Stomach smooth muscle (tissue), 2 donors: Measurements from ENCODE around the gene ARHGAP10.
"Not testable (repeated sequence)": the region's sequence is repeated elsewhere in the genome, so short reads cannot be mapped to it uniquely, and the experiment has no call there.

Experiments used
- H3K27ac ChIP-seq: one replicate; pipeline ENCODE4 v1.7.0; 2013; ENCODE audit warnings: mild to moderate bottlenecking, low read length, inconsistent platforms
- H3K27me3 ChIP-seq, 2 donors: one replicate each; pipeline ENCODE4 v1.7.0; 2013; ENCODE audit warnings: low read length in 2 of 2; ENCODE audit not compliant: insufficient read depth in 2 of 2, control insufficient read depth in 1 of 2
- H3K36me3 ChIP-seq, 2 donors: one replicate each; pipeline ENCODE4 v1.7.0; 2013; ENCODE audit warnings: low read length in 2 of 2; ENCODE audit not compliant: control insufficient read depth in 2 of 2, insufficient read depth in 2 of 2
- H3K4me1 ChIP-seq: one replicate; pipeline ENCODE4 v1.7.0; 2013; ENCODE audit warnings: low read length; ENCODE audit not compliant: control insufficient read depth, insufficient read depth
- H3K4me3 ChIP-seq, 2 donors: one replicate each; pipeline ENCODE4 v1.7.0; 2013; ENCODE audit warnings: low read length in 2 of 2
- H3K9ac ChIP-seq, 2 donors: one replicate each; pipeline ENCODE4 v1.7.0; 2013; ENCODE audit warnings: low read length in 2 of 2, mild to moderate bottlenecking in 1 of 2
- H3K9me3 ChIP-seq, 2 donors: one replicate each; pipeline ENCODE4 v1.7.0; 2013; ENCODE audit warnings: low read length in 2 of 2; ENCODE audit not compliant: control insufficient read depth in 2 of 2
- donor health status: healthy.
- donor health status: Pancreatic carcinoma.

ARHGAP10 gene

DNA sequence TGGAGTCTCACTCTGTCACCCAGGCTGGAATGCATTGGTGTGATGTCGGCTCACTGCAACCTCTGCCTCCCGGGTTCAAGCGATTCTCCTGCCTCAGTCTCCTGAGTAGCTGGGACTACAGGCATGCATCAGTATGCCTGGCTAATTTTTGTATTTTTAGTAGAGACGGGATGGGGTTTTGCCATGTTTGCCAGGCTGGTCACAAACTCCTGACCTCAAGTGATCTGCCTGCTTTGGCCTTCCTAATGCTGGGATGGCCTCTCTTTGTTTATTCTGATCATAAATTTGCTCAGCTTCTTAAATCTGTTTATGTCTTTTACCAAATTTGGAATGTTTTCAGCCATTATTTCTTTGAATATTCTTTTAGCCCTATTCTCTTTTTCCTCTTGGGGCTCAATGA is 67.2 kb downstream of the ARHGAP10 start:
- not testable (repeated sequence) for H3K4me3 ChIP-seq, H3K27ac ChIP-seq, H3K9ac ChIP-seq, H3K36me3 ChIP-seq, H3K27me3 ChIP-seq, H3K9me3 ChIP-seq
- peaks cover 16% of the 10 kb centered on the region for H3K4me1 ChIP-seq

DNA sequence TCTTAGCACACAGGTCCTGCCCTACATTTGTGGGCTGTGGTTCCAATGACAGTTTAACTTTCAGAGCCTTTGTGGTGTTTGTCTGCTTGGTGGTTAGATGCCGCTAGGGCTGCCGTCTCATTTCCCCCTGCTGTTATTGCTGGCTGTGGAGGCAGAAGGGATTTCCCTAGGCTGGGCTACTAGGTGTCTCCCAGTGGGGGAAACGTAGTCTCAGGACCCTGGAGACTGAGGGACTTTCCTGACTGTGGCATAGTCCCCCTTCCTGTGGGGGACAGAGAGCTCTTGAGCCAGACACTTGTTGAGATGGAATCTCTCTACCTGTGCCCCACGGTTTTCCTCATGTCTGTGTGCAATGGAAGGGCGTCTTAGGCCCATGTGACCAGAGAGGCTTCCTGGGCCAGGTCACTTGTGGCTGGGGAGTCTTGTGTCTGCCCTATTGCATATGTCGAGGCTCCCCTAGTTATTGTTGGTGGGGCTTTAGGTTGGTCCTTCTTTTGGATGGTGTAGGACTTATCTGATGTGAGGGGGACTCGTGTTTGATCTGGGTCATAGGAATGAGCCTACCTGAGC is 68.2 kb downstream of the ARHGAP10 start:
- no peaks in the 10 kb centered on the region for H3K36me3 ChIP-seq
- no peak overlapping the region for H3K27ac ChIP-seq
- H3K27me3 ChIP-seq: no peaks in the 10 kb centered on the region
- no peaks in the 10 kb centered on the region for H3K9me3 ChIP-seq
- H3K4me3 ChIP-seq: no peak overlapping the region
- peaks cover 16% of the 10 kb centered on the region for H3K4me1 ChIP-seq
- H3K9ac ChIP-seq: no peak overlapping the region

DNA sequence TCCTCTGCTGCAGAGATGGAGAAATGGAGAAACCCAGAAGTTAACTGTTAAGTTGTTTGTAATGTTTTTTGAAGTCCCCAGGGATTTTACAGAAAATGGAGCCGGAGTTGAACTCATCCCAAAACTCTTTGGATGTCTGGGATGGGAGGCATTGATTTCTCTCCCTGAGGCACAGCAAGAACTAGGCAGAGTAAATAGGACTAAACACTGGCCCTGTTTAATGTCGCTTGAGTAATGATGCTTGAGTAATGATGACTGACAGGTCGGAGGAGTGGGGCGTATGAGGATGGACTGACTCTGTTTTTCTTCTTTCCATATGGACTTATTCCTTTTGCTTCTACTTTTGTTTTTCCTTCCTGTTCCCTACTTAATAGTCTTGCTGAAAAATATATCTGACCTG is 69.9 kb downstream of the ARHGAP10 start:
- Histone ChIP-seq H3K4me1 (peaks cover 16% of the 10 kb centered on the region), H3K4me3 (no peak overlapping the region), H3K27ac (no peak overlapping the region), H3K27me3 (no peaks in the 10 kb centered on the region), H3K9me3 (no peaks in the 10 kb centered on the region), H3K36me3 (no peaks in the 10 kb centered on the region), H3K9ac (no peak overlapping the region)

DNA sequence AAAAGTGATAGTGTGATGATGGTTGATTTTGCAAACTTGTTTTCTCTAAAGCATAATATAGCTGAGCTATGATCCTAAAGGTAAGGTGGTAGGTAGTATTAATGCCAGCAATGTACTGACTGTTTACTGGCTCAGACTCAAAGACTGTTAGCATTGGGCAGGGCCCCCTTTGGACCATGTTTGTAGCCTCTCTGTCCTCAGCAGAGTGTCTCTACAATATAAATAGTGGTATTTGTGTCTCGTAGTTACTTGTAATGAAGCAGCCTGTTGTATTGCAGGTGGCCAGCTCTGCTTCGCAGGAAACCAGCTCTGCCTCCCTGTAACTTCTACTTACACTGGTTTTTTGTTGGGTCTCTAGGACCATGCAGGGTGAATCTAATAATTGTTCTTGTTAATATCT is 70.5 kb downstream of the ARHGAP10 start:
- H3K9me3 ChIP-seq: no peaks in the 10 kb centered on the region
- no peak overlapping the region for H3K9ac ChIP-seq
- peaks cover 16% of the 10 kb centered on the region for H3K4me1 ChIP-seq
- no peak overlapping the region for H3K27ac ChIP-seq
- H3K36me3 ChIP-seq: no peaks in the 10 kb centered on the region
- H3K27me3 ChIP-seq: no peaks in the 10 kb centered on the region
- H3K4me3 ChIP-seq: no peak overlapping the region

DNA sequence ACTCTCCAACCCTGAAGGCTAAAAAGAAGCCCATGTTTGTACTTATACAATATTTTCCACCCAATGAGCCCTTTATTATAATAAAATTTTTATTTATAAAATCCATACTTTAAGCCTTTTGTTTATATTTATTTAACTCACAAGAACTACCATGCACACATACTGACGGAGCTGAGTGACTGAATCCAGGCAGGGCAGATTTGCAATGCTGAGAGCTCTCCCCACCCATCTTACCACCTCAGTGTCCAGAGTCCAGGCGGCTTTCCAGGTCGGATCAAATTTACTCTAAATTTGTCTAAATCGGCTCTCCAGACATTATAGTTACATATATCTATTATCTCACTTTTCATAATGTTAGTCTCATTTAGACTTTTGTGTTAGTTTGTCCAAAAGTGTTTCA is 74.1 kb downstream of the ARHGAP10 start:
- Histone ChIP-seq H3K27ac (no peak overlapping the region), H3K4me1 (peaks cover 18% of the 10 kb centered on the region), H3K36me3 (no peaks in the 10 kb centered on the region), H3K27me3 (no peaks in the 10 kb centered on the region), H3K4me3 (no peak overlapping the region), H3K9ac (no peak overlapping the region), H3K9me3 (no peaks in the 10 kb centered on the region)

DNA sequence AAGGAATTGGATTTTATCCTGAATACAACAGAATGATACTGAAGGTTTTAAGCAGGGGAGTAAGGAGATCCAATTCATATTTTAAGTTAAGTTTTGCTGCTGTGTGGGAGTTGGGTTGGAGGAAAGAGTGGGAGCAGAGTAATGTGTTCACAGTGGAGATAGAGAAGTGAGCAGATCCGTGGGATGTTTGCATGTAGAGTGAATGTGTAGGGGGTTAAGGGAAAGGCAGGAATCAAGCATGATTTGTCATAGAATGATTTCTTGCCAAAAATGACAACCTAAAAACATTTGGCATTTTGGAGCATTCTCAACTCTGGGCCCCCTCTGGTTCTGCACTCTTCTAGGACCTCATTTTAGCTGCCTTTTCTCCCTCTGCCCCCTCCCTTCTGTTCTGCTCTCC is 76.6 kb downstream of the ARHGAP10 start:
- no peaks in the 10 kb centered on the region for H3K36me3 ChIP-seq
- H3K27me3 ChIP-seq: no peaks in the 10 kb centered on the region
- no peak overlapping the region for H3K27ac ChIP-seq
- H3K4me1 ChIP-seq: peaks cover 30% of the 10 kb centered on the region
- H3K9me3 ChIP-seq: no peaks in the 10 kb centered on the region
- H3K4me3 ChIP-seq: no peak overlapping the region
- no peak overlapping the region for H3K9ac ChIP-seq

DNA sequence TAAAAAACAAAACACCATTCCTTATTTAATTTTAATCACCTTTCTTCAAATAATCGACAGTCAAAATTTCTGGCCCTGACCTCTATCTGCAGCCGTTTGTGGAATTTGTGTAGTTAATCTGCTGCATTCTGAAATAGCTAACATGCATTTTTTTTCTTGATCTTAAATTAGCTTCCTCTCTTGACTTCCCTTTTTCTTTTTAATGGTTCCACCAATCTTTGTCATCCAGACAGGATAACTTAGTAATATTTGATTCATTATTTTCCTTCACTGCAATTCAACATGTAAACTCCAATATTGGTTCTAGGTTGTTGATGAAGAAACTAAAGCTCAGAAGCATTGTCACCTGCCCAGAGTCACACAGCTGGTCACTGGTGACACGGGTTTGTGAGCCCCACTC is 77.3 kb downstream of the ARHGAP10 start:
- peaks cover 38% of the 10 kb centered on the region for H3K4me1 ChIP-seq
- no peak overlapping the region for H3K27ac ChIP-seq
- no peaks in the 10 kb centered on the region for H3K9me3 ChIP-seq
- H3K4me3 ChIP-seq: no peak overlapping the region
- H3K9ac ChIP-seq: no peak overlapping the region
- H3K27me3 ChIP-seq: no peaks in the 10 kb centered on the region
- H3K36me3 ChIP-seq: no peaks in the 10 kb centered on the region

DNA sequence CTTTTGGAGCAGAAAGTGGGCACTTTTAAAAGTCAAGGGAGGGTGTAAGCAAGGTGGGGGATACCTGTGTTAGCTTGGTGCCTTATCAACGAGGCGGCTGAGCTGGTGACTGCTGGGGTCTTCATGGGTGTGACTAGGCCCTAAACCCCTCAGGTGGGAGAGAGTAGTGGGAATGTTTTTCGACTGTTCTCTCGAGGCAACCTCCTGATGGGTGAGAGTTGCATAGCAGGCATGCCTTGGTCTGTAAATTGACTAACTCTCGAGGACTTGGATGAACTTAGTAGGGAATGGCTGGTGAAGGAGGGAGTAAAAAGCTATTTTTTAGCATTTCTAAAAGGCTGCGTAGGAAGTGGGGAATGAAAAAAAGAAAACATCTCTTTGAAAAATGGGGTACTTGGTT is 80.0 kb downstream of the ARHGAP10 start:
- Histone ChIP-seq H3K4me1 (peaks cover 60% of the 10 kb centered on the region), H3K9ac (no peak overlapping the region), H3K36me3 (no peaks in the 10 kb centered on the region), H3K9me3 (no peaks in the 10 kb centered on the region), H3K27ac (no peak overlapping the region), H3K4me3 (no peak overlapping the region), H3K27me3 (no peaks in the 10 kb centered on the region)

DNA sequence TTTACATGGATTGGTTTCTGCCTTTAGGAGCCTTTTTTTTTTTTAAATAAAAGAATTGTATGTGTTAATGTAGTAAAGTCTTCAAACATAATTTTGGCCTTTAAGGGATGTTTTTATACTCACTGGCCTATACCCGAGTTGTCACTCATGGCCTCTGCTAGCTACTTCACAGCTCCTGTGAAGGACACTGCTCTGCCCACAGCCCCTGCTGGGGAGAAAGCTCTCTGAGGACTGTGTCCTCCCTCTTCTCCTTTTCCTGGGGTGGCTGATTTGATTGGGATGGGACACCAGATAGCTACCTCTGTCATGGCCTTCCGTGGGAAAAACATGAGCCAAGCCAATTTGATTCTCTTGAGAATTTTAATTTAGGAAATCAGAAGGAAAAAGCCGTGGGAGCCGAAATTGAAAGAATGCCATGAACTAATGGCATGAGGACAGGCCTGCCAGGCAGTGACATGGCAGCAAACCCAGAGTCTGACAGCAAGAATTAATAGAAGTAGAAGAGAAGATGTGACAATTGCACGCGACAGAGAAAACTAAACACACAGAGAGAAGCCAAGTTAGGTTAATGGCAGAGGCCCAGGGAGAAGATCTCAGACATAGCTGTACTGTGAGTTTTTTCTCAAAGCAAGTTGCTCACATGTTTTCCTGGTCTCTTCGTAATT is 81.4 kb downstream of the ARHGAP10 start:
- no peaks in the 10 kb centered on the region for H3K9me3 ChIP-seq
- no peaks in the 10 kb centered on the region for H3K27me3 ChIP-seq
- H3K27ac ChIP-seq: peak overlapping the region; percentile 69
- peak overlapping the region; percentile 18 to 42 for H3K9ac ChIP-seq
- no peaks in the 10 kb centered on the region for H3K36me3 ChIP-seq
- H3K4me3 ChIP-seq: peak overlapping the region; percentile 37 to 49
- H3K4me1 ChIP-seq: peaks cover 68% of the 10 kb centered on the region

DNA sequence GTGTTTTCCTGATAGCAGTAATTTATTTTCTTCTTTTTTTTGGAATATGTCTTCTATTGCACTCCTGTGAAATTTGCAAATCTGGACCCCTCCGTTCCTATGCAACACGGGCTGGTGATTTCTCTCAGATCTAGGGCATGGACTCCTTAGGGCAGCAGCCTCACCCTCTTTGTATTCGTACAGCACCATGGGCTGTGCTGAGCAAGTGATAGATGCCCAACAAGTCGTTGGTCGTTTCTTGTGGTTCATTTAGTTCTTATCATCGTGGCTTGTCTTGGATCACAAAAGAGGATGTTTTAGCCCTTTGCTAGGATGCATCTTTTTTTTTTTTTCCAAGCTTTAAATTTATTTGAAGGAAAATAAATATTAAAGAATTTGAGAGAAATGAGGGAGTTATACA is 82.1 kb downstream of the ARHGAP10 start:
- peaks cover 60% of the 10 kb centered on the region for H3K4me1 ChIP-seq
- no peaks in the 10 kb centered on the region for H3K9me3 ChIP-seq
- H3K27ac ChIP-seq: peak overlapping the region; percentile 0
- H3K27me3 ChIP-seq: no peaks in the 10 kb centered on the region
- no peaks in the 10 kb centered on the region for H3K36me3 ChIP-seq
- no peak overlapping the region for H3K9ac ChIP-seq
- no peak overlapping the region for H3K4me3 ChIP-seq

DNA sequence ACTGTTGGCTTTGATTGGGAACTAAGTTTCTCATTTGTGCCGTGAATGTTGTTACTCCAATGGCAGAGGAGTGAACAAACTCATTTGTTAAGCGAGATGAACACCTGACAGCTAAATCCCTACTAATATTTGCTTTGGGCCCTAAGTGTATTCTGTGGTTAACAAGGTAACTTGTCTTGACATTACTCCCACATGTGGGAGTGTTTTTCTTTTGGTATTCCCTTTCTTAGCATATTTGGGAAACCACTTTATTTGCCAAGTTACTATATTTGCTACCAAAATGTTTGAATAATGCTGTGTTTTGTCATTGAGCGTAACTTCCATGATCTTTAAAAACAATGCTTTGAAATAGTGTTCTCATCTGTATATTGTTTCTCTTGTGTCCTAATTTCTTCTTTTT is 82.5 kb downstream of the ARHGAP10 start:
- H3K36me3 ChIP-seq: no peaks in the 10 kb centered on the region
- no peaks in the 10 kb centered on the region for H3K27me3 ChIP-seq
- no peak overlapping the region for H3K4me3 ChIP-seq
- H3K9me3 ChIP-seq: no peaks in the 10 kb centered on the region
- H3K4me1 ChIP-seq: peaks cover 60% of the 10 kb centered on the region
- peak overlapping the region; percentile 0 for H3K27ac ChIP-seq
- no peak overlapping the region for H3K9ac ChIP-seq
